T-cell (primary cell): ENCODE measurements around the gene PLA2G2D. TPM values are rescaled to one million over a fixed set of nuclear protein-coding genes. Genes with fewer than 3 reads are reported as not detected.

Source experiments
- ATAC-seq, 4 experiments: fragments of 200-7000 bp in 3 of 4; fragments of 150-1000 bp in 1 of 4; cut with Tn5 transposase; replicated peaks in 1 of 4; 1 replicate in 3 of 4; 2 replicates in 1 of 4; pipeline ENCODE4 v1.10.0; 2021; ENCODE audit warnings: moderate library complexity in 3 of 4, mild to moderate bottlenecking in 2 of 4, moderate number of reproducible peaks in 1 of 4
- CTCF ChIA-PET, 2 donors: fragments of 300-600 bp; sonication (Branson Sonifier 250); formaldehyde crosslinking; loops; one replicate each; lab custom pipeline; 2022; ENCODE audit warnings: antibody characterized with exemption in 2 of 2; lab: Charles Lee
- POLR2A ChIA-PET, 2 donors: fragments of 300-600 bp; sonication (Branson Sonifier 250); formaldehyde crosslinking; loops; one replicate each; lab custom pipeline; 2022; ENCODE audit warnings: antibody characterized with exemption in 2 of 2; lab: Charles Lee
- DNase-seq, 35 experiments: peaks; one replicate each; pipeline versions ENCODE4 v3.0.0 to v3.0.0-alpha.2; 2013 to 2023
- H3K27ac ChIP-seq: one replicate; pipeline ENCODE4 v1.5.1; 2013; ENCODE audit warnings: low read length
- H3K27me3 ChIP-seq, 2 experiments: replicated peaks in 1 of 2; 1 replicate in 1 of 2; 2 replicates in 1 of 2; pipeline versions ENCODE4 v1.6.1 to v1.7.0; 2013; ENCODE audit warnings: low read length in 1 of 2, mixed read lengths in 1 of 2; ENCODE audit not compliant: control insufficient read depth in 2 of 2, insufficient read depth in 2 of 2; ENCODE audit errors: extremely low read depth in 1 of 2
- H3K36me3 ChIP-seq, 2 donors: 1 replicate in 1 of 2; 2 replicates in 1 of 2; pipeline versions ENCODE4 v1.6.1 to v1.7.0; 2013; ENCODE audit warnings: low read length in 1 of 2; ENCODE audit not compliant: control insufficient read depth in 2 of 2, insufficient read depth in 1 of 2; ENCODE audit errors: extremely low read depth in 1 of 2
- H3K4me1 ChIP-seq, 2 experiments: 1 replicate in 1 of 2; 2 replicates in 1 of 2; pipeline versions ENCODE4 v1.6.1 to v1.7.0; 2013; ENCODE audit warnings: low read length in 2 of 2, mixed read lengths in 1 of 2; ENCODE audit not compliant: insufficient read depth in 2 of 2, control insufficient read depth in 1 of 2; ENCODE audit errors: extremely low read depth in 1 of 2
- H3K4me3 ChIP-seq, 2 donors: 1 replicate in 1 of 2; 2 replicates in 1 of 2; pipeline versions ENCODE4 v1.5.1 to v1.7.0; 2013; ENCODE audit warnings: mild to moderate bottlenecking in 2 of 2, low read length in 1 of 2, moderate library complexity in 1 of 2; ENCODE audit not compliant: control insufficient read depth in 1 of 2; ENCODE audit errors: extremely low read depth in 1 of 2
- H3K9me3 ChIP-seq: 2 replicates; pipeline ENCODE4 v1.7.0; 2013
- H3K27ac Mint-ChIP-seq, 2 donors: one replicate each; pipeline ENCODE4 v1.8.0; 2020 to 2021; ENCODE audit warnings: mild to moderate bottlenecking in 2 of 2, mixed read lengths in 2 of 2
- H3K27me3 Mint-ChIP-seq, 2 donors: one replicate each; pipeline ENCODE4 v1.8.0; 2021 to 2022; ENCODE audit warnings: mixed read lengths in 2 of 2
- H3K36me3 Mint-ChIP-seq: one replicate; pipeline ENCODE4 v1.8.0; 2021; ENCODE audit warnings: mixed read lengths
- H3K4me1 Mint-ChIP-seq, 3 donors: one replicate each; pipeline ENCODE4 v1.8.0; 2020 to 2022; ENCODE audit warnings: mixed read lengths in 3 of 3, mild to moderate bottlenecking in 1 of 3
- H3K4me3 Mint-ChIP-seq, 3 donors: one replicate each; pipeline ENCODE4 v1.8.0; 2020 to 2022; ENCODE audit warnings: mild to moderate bottlenecking in 3 of 3, mixed read lengths in 3 of 3, moderate library complexity in 3 of 3
- H3K9me3 Mint-ChIP-seq, 3 donors: one replicate each; pipeline ENCODE4 v1.8.0; 2020 to 2022; ENCODE audit warnings: mixed read lengths in 3 of 3
- whole genome bisulfite sequencing: methylation state at CpG from one replicate; pipeline ENCODE4 v1.1.5; 2013; ENCODE audit warnings: missing lambda C conversion rate; ENCODE audit not compliant: insufficient coverage; 5-methylcytosine and 5-hydroxymethylcytosine counted together
- total RNA-seq, 35 experiments: library from RNA in 6 of 35; stranded (reverse) in 6 of 35; fragments of 120-200 nt in 1 of 35; gene quantifications; one replicate each; pipeline versions ENCODE4 v1.2.1 to v1.2.4 and lab custom pipeline; 2013 to 2026

The PLA2G2D gene
- total RNA-seq, 5 donors from 2014 or later (not counting 1 experiment from before 2014, with no cell fraction given): not detected

GRCh38 chr1:20150969-20151368 is 31.6 kb upstream of the PLA2G2D start:
- CTCF ChIA-PET: interaction anchor here in 1 of 2 donors (1.2 kb wide), 1 partner anchor 57 kb away, joined by 3 read pairs; no protein-coding TSS in a partner anchor
- H3K27ac Mint-ChIP-seq: no peak overlapping the region
- peaks cover 0 to 17% of the 10 kb centered on the region in 2 experiments for H3K4me1 ChIP-seq
- no peak overlapping the region for H3K4me3 ChIP-seq
- ATAC-seq: no peak
- H3K36me3 Mint-ChIP-seq: no peaks in the 10 kb centered on the region
- H3K4me3 Mint-ChIP-seq: peak overlapping the region in 1 of 3 donors; percentile 82
- H3K36me3 ChIP-seq: no peaks in the 10 kb centered on the region
- DNase-seq: no peak
- no peaks in the 10 kb centered on the region for H3K9me3 Mint-ChIP-seq
- WGBS: 83% methylated on average over 3 of the region's 6 CpGs
- no peaks in the 10 kb centered on the region for H3K27me3 Mint-ChIP-seq
- H3K4me1 Mint-ChIP-seq: peaks cover 14 to 21% (median 17%) of the 10 kb centered on the region in 3 donors
- POLR2A ChIA-PET: no interaction called here
- H3K9me3 ChIP-seq: no peaks in the 10 kb centered on the region
- peaks cover 0 to 33% of the 10 kb centered on the region in 2 experiments for H3K27me3 ChIP-seq
- no peak overlapping the region for H3K27ac ChIP-seq

- ChIA-PET POLR2A (no interaction called here), CTCF (no interaction called here)
- WGBS: 78% methylated on average over 6 of the region's 8 CpGs
- no peak overlapping the region for H3K4me3 Mint-ChIP-seq
- DNase-seq (no peak), ATAC-seq (no peak)
- Histone ChIP-seq H3K36me3 (no peaks in the 10 kb centered on the region), H3K9me3 (no peaks in the 10 kb centered on the region), H3K27me3 (peaks cover 0 to 33% of the 10 kb centered on the region in 2 experiments), H3K4me1 (peaks cover 0 to 17% of the 10 kb centered on the region in 2 experiments), H3K27ac (no peak overlapping the region), H3K4me3 (no peak overlapping the region)
- no peaks in the 10 kb centered on the region for H3K9me3 Mint-ChIP-seq
- H3K36me3 Mint-ChIP-seq: no peaks in the 10 kb centered on the region
- H3K27me3 Mint-ChIP-seq: no peaks in the 10 kb centered on the region
- H3K4me1 Mint-ChIP-seq: peaks cover 14 to 21% (median 17%) of the 10 kb centered on the region in 3 donors
- no peak overlapping the region for H3K27ac Mint-ChIP-seq
Observed at GRCh38 chr1:20150326-20150705, 31.0 kb upstream of the PLA2G2D start.

GRCh38 chr1:20149601-20150325 is 30.4 kb upstream of the PLA2G2D start:
- no peaks in the 10 kb centered on the region for H3K27me3 Mint-ChIP-seq
- H3K4me1 Mint-ChIP-seq: peaks cover 11 to 18% (median 15%) of the 10 kb centered on the region in 3 donors
- no peak overlapping the region for H3K27ac Mint-ChIP-seq
- POLR2A ChIA-PET: interaction anchor here in 1 of 2 donors (0.5 kb wide), 1 partner anchor 230 kb away, joined by 6 read pairs; no protein-coding TSS in a partner anchor
- no peaks in the 10 kb centered on the region for H3K36me3 Mint-ChIP-seq
- Histone ChIP-seq H3K36me3 (no peaks in the 10 kb centered on the region), H3K4me1 (peaks cover 0 to 17% of the 10 kb centered on the region in 2 experiments), H3K4me3 (no peak overlapping the region), H3K27ac (no peak overlapping the region), H3K27me3 (peaks cover 0 to 33% of the 10 kb centered on the region in 2 experiments), H3K9me3 (no peaks in the 10 kb centered on the region)
- DNase-seq (no peak), ATAC-seq (no peak)
- CTCF ChIA-PET: no interaction called here
- WGBS: 87% methylated on average over 21 of the region's 27 CpGs
- H3K9me3 Mint-ChIP-seq: no peaks in the 10 kb centered on the region
- no peak overlapping the region for H3K4me3 Mint-ChIP-seq

GRCh38 chr1:20148571-20149500 is 29.5 kb upstream of the PLA2G2D start:
- H3K27me3 Mint-ChIP-seq: no peaks in the 10 kb centered on the region
- ChIA-PET POLR2A (no interaction called here), CTCF (no interaction called here)
- Histone ChIP-seq H3K36me3 (no peaks in the 10 kb centered on the region), H3K4me3 (no peak overlapping the region), H3K9me3 (no peaks in the 10 kb centered on the region), H3K27ac (no peak overlapping the region), H3K4me1 (peaks cover 0 to 10% of the 10 kb centered on the region in 2 experiments), H3K27me3 (peaks cover 0 to 37% of the 10 kb centered on the region in 2 experiments)
- H3K27ac Mint-ChIP-seq: no peak overlapping the region
- H3K9me3 Mint-ChIP-seq: no peaks in the 10 kb centered on the region
- H3K4me3 Mint-ChIP-seq: no peak overlapping the region
- no peaks in the 10 kb centered on the region for H3K36me3 Mint-ChIP-seq
- WGBS: 93% methylated on average over 8 of the region's 13 CpGs
- no peak for DNase-seq
- H3K4me1 Mint-ChIP-seq: peaks cover 5 to 11% (median 7%) of the 10 kb centered on the region in 3 donors
- no peak for ATAC-seq

- DNase-seq: no peak
- Mint-ChIP-seq H3K4me1 (peaks cover 5 to 11% (median 5%) of the 10 kb centered on the region in 3 donors), H3K9me3 (no peaks in the 10 kb centered on the region), H3K4me3 (no peak overlapping the region), H3K27me3 (no peaks in the 10 kb centered on the region), H3K27ac (no peak overlapping the region), H3K36me3 (no peaks in the 10 kb centered on the region)
- Histone ChIP-seq H3K27ac (no peak overlapping the region), H3K36me3 (no peaks in the 10 kb centered on the region), H3K4me1 (peaks cover 0 to 10% of the 10 kb centered on the region in 2 experiments), H3K27me3 (peaks cover 0 to 39% of the 10 kb centered on the region in 2 experiments), H3K9me3 (no peaks in the 10 kb centered on the region), H3K4me3 (no peak overlapping the region)
- 76% methylated on average over 10 of the region's 13 CpGs for WGBS
- CTCF ChIA-PET: no interaction called here
- ATAC-seq: no peak
- POLR2A ChIA-PET: no interaction called here
Observed at GRCh38 chr1:20147846-20148570, 28.7 kb upstream of the PLA2G2D start.
